Activated T-cell treated with anti-CD3 and anti-CD28 coated beads for 4 hours (primary cell): ENCODE measurements around the gene ERF.
A peak's percentile ranks its signal among the peaks of the same experiment; 100 is the strongest.
"Not testable (repeated sequence)": the region's sequence is repeated elsewhere in the genome, so short reads cannot be mapped to it uniquely, and the experiment has no call there.

ENCODE experiments used
- DNase-seq: peaks from one replicate; pipeline ENCODE4 v3.0.0-alpha.2; 2020

ERF gene

GRCh38 chr19:42273407-42274064 is 18.6 kb upstream of the ERF start:
- DNase-seq: no peak

- no peak for DNase-seq
Measured at GRCh38 chr19:42272989-42273406, 18.1 kb upstream of the ERF start.

- no peak for DNase-seq
Measured at GRCh38 chr19:42272535-42272897, 17.6 kb upstream of the ERF start.

- no peak for DNase-seq
Measured at GRCh38 chr19:42271861-42272534, 17.1 kb upstream of the ERF start.

GRCh38 chr19:42271045-42271419 is 16.1 kb upstream of the ERF start:
- no peak for DNase-seq

GRCh38 chr19:42270346-42271044 is 15.6 kb upstream of the ERF start:
- no peak for DNase-seq

GRCh38 chr19:42269478-42270345 is 14.8 kb upstream of the ERF start:
- no peak for DNase-seq

GRCh38 chr19:42268704-42269477 is 14.0 kb upstream of the ERF start, which contains the start of gene CIC:
CIC (plus strand) TSS chr19:42269252; CDS start chr19:42271784, 2,532 bp downstream.
- DNase-seq: peak; percentile 98

GRCh38 chr19:42268142-42268703 is 13.3 kb upstream of the ERF start:
- DNase-seq: peak; percentile 97

GRCh38 chr19:42267644-42268141 is 12.8 kb upstream of the ERF start:
- no peak for DNase-seq

- not testable (repeated sequence) for DNase-seq
Measured at GRCh38 chr19:42266928-42267603, 12.1 kb upstream of the ERF start.

GRCh38 chr19:42266105-42266504 is 11.2 kb upstream of the ERF start:
- DNase-seq: not testable (repeated sequence)

GRCh38 chr19:42261763-42262162 is 6.8 kb upstream of the ERF start:
- DNase-seq: no peak

- not testable (repeated sequence) for DNase-seq
Measured at GRCh38 chr19:42257842-42258241, 2.9 kb upstream of the ERF start.

- DNase-seq: no peak
Measured at GRCh38 chr19:42255766-42256745, 1.1 kb upstream of the ERF start.

- peak; percentile 69 for DNase-seq
Measured at GRCh38 chr19:42254089-42254849, 659 bp downstream of the ERF start.

- DNase-seq: peak; percentile 50
Measured at GRCh38 chr19:42253245-42254088, 1.5 kb downstream of the ERF start.
